Measurements from ENCODE around the gene MUC13.

The MUC13 gene

GRCh38 chr3:124935264-124935663 is 713 bp upstream of the MUC13 start:
- H4K8ac ChIP-seq (ENCODE audit: low read depth, low read length): no peak overlapping the region
- H2AK5ac ChIP-seq (ENCODE audit: low read depth, low read length): no peak overlapping the region
- no peaks in the 10 kb centered on the region for H3K36me3 ChIP-seq (replicated peaks in 1 of 2; ENCODE audit: control insufficient read depth in 2 of 2, insufficient read depth in 2 of 2, low read length in 2 of 2)
- H3K4me1 ChIP-seq (ENCODE audit: control insufficient read depth in 2 of 2, insufficient read depth in 1 of 2, low read depth in 1 of 2, low read length in 2 of 2): no peaks in the 10 kb centered on the region
- H3K4me3 ChIP-seq (ENCODE audit: low read length in 2 of 2): no peak overlapping the region
- no peak overlapping the region for H2AFZ ChIP-seq (ENCODE audit: low read length)
- H3K23ac ChIP-seq (ENCODE audit: low read depth, low read length, poor library complexity): no peak overlapping the region
- no peak overlapping the region for H3K27ac ChIP-seq (replicated peaks; ENCODE audit: low read length)
- H2BK15ac ChIP-seq (ENCODE audit: low read length): no peak overlapping the region
- no peak overlapping the region for H2BK12ac ChIP-seq (ENCODE audit: low read length)
- H3K9me3 ChIP-seq (replicated peaks in 1 of 2; ENCODE audit: control insufficient read depth in 2 of 2, insufficient read depth in 1 of 2, low read depth in 1 of 2, low read length in 2 of 2): no peaks in the 10 kb centered on the region
- no peak overlapping the region for H3K18ac ChIP-seq (ENCODE audit: low read length)
- no peaks in the 10 kb centered on the region for H3K79me1 ChIP-seq (ENCODE audit: low read depth, low read length)
- H2BK120ac ChIP-seq (ENCODE audit: low read depth, low read length): no peak overlapping the region
- DNase-seq (ENCODE audit: low spot score): no peak
- no peak overlapping the region for H3K14ac ChIP-seq (ENCODE audit: low read length)
- H2BK5ac ChIP-seq (ENCODE audit: low read length): no peak overlapping the region
- no peak overlapping the region for H3K4ac ChIP-seq (ENCODE audit: low read length)
- H3K4me2 ChIP-seq (ENCODE audit: insufficient read depth, low read length, poor library complexity, severe bottlenecking): no peak overlapping the region
- no peaks in the 10 kb centered on the region for H3K27me3 ChIP-seq (ENCODE audit: control insufficient read depth in 3 of 3, insufficient read depth in 3 of 3, low read depth in 1 of 3, low read length in 3 of 3)
- no peak overlapping the region for H4K91ac ChIP-seq (ENCODE audit: low read depth, low read length, poor library complexity)
- no peak overlapping the region for H3K9ac ChIP-seq (ENCODE audit: low read depth, low read length, poor library complexity)

- H3K79me1 ChIP-seq (ENCODE audit: low read depth, low read length): no peaks in the 10 kb centered on the region
- H3K36me3 ChIP-seq (replicated peaks in 1 of 2; ENCODE audit: control insufficient read depth in 2 of 2, insufficient read depth in 2 of 2, low read length in 2 of 2): no peaks in the 10 kb centered on the region
- no peak overlapping the region for H3K27ac ChIP-seq (replicated peaks; ENCODE audit: low read length)
- no peak overlapping the region for H2BK5ac ChIP-seq (ENCODE audit: low read length)
- no peak overlapping the region for H3K18ac ChIP-seq (ENCODE audit: low read length)
- no peaks in the 10 kb centered on the region for H3K9me3 ChIP-seq (replicated peaks in 1 of 2; ENCODE audit: control insufficient read depth in 2 of 2, insufficient read depth in 1 of 2, low read depth in 1 of 2, low read length in 2 of 2)
- no peak overlapping the region for H4K91ac ChIP-seq (ENCODE audit: low read depth, low read length, poor library complexity)
- no peak overlapping the region for H2AK5ac ChIP-seq (ENCODE audit: low read depth, low read length)
- H2BK15ac ChIP-seq (ENCODE audit: low read length): no peak overlapping the region
- no peak overlapping the region for H2BK12ac ChIP-seq (ENCODE audit: low read length)
- H2AFZ ChIP-seq (ENCODE audit: low read length): no peak overlapping the region
- no peak overlapping the region for H3K4me2 ChIP-seq (ENCODE audit: insufficient read depth, low read length, poor library complexity, severe bottlenecking)
- no peak overlapping the region for H3K23ac ChIP-seq (ENCODE audit: low read depth, low read length, poor library complexity)
- H3K4ac ChIP-seq (ENCODE audit: low read length): no peak overlapping the region
- H3K4me1 ChIP-seq (ENCODE audit: control insufficient read depth in 2 of 2, insufficient read depth in 1 of 2, low read depth in 1 of 2, low read length in 2 of 2): no peaks in the 10 kb centered on the region
- H3K9ac ChIP-seq (ENCODE audit: low read depth, low read length, poor library complexity): no peak overlapping the region
- H3K27me3 ChIP-seq (ENCODE audit: control insufficient read depth in 3 of 3, insufficient read depth in 3 of 3, low read depth in 1 of 3, low read length in 3 of 3): peaks cover 0 to 26% (median 0%) of the 10 kb centered on the region in 3 experiments
- no peak overlapping the region for H2BK120ac ChIP-seq (ENCODE audit: low read depth, low read length)
- WGBS, 2 donors (ENCODE audit: extremely low coverage in 2 of 2, insufficient read length in 2 of 2, insufficient replicate concordance in 1 of 2): no CpG with 5 or more reads among the region's 4 CpGs
- peak; percentile 54 for DNase-seq (ENCODE audit: low spot score)
- H3K4me3 ChIP-seq (ENCODE audit: low read length in 2 of 2): no peak overlapping the region
- no peak overlapping the region for H4K8ac ChIP-seq (ENCODE audit: low read depth, low read length)
- no peak overlapping the region for H3K14ac ChIP-seq (ENCODE audit: low read length)
Measured at GRCh38 chr3:124928333-124929202, 6.0 kb downstream of the MUC13 start.

GRCh38 chr3:124927574-124928045 is 6.9 kb downstream of the MUC13 start:
- H3K27me3 ChIP-seq (ENCODE audit: control insufficient read depth in 3 of 3, insufficient read depth in 3 of 3, low read depth in 1 of 3, low read length in 3 of 3): peaks cover 0 to 30% (median 0%) of the 10 kb centered on the region in 3 experiments
- no peak for DNase-seq (ENCODE audit: low spot score)
- H3K36me3 ChIP-seq (replicated peaks in 1 of 2; ENCODE audit: control insufficient read depth in 2 of 2, insufficient read depth in 2 of 2, low read length in 2 of 2): no peaks in the 10 kb centered on the region
- no peak overlapping the region for H2BK12ac ChIP-seq (ENCODE audit: low read length)
- H2BK15ac ChIP-seq (ENCODE audit: low read length): no peak overlapping the region
- no peak overlapping the region for H3K4me2 ChIP-seq (ENCODE audit: insufficient read depth, low read length, poor library complexity, severe bottlenecking)
- H4K8ac ChIP-seq (ENCODE audit: low read depth, low read length): no peak overlapping the region
- H2BK5ac ChIP-seq (ENCODE audit: low read length): no peak overlapping the region
- H3K4me1 ChIP-seq (ENCODE audit: control insufficient read depth in 2 of 2, insufficient read depth in 1 of 2, low read depth in 1 of 2, low read length in 2 of 2): no peaks in the 10 kb centered on the region
- H3K18ac ChIP-seq (ENCODE audit: low read length): no peak overlapping the region
- H2AK5ac ChIP-seq (ENCODE audit: low read depth, low read length): no peak overlapping the region
- no peaks in the 10 kb centered on the region for H3K79me1 ChIP-seq (ENCODE audit: low read depth, low read length)
- H3K14ac ChIP-seq (ENCODE audit: low read length): no peak overlapping the region
- no peak overlapping the region for H3K27ac ChIP-seq (replicated peaks; ENCODE audit: low read length)
- H3K23ac ChIP-seq (ENCODE audit: low read depth, low read length, poor library complexity): no peak overlapping the region
- H3K9ac ChIP-seq (ENCODE audit: low read depth, low read length, poor library complexity): no peak overlapping the region
- no CpG with 5 or more reads among the region's 2 CpGs for whole genome bisulfite sequencing, 2 donors (ENCODE audit: extremely low coverage in 2 of 2, insufficient read length in 2 of 2, insufficient replicate concordance in 1 of 2)
- H4K91ac ChIP-seq (ENCODE audit: low read depth, low read length, poor library complexity): no peak overlapping the region
- H2AFZ ChIP-seq (ENCODE audit: low read length): no peak overlapping the region
- H3K4ac ChIP-seq (ENCODE audit: low read length): no peak overlapping the region
- no peak overlapping the region for H2BK120ac ChIP-seq (ENCODE audit: low read depth, low read length)
- no peaks in the 10 kb centered on the region for H3K9me3 ChIP-seq (replicated peaks in 1 of 2; ENCODE audit: control insufficient read depth in 2 of 2, insufficient read depth in 1 of 2, low read depth in 1 of 2, low read length in 2 of 2)
- no peak overlapping the region for H3K4me3 ChIP-seq (ENCODE audit: low read length in 2 of 2)

GRCh38 chr3:124926426-124927101 is 8.0 kb downstream of the MUC13 start:
- H3K4me1 ChIP-seq (ENCODE audit: control insufficient read depth in 2 of 2, insufficient read depth in 1 of 2, low read depth in 1 of 2, low read length in 2 of 2): no peaks in the 10 kb centered on the region
- DNase-seq (ENCODE audit: low spot score): no peak
- no peaks in the 10 kb centered on the region for H3K36me3 ChIP-seq (replicated peaks in 1 of 2; ENCODE audit: control insufficient read depth in 2 of 2, insufficient read depth in 2 of 2, low read length in 2 of 2)
- no peak overlapping the region for H2BK120ac ChIP-seq (ENCODE audit: low read depth, low read length)
- no peak overlapping the region for H3K18ac ChIP-seq (ENCODE audit: low read length)
- H4K8ac ChIP-seq (ENCODE audit: low read depth, low read length): no peak overlapping the region
- no peak overlapping the region for H3K14ac ChIP-seq (ENCODE audit: low read length)
- H3K4me3 ChIP-seq (ENCODE audit: low read length in 2 of 2): no peak overlapping the region
- no peak overlapping the region for H2BK15ac ChIP-seq (ENCODE audit: low read length)
- H3K4ac ChIP-seq (ENCODE audit: low read length): no peak overlapping the region
- no peaks in the 10 kb centered on the region for H3K9me3 ChIP-seq (replicated peaks in 1 of 2; ENCODE audit: control insufficient read depth in 2 of 2, insufficient read depth in 1 of 2, low read depth in 1 of 2, low read length in 2 of 2)
- H3K79me1 ChIP-seq (ENCODE audit: low read depth, low read length): no peaks in the 10 kb centered on the region
- H2BK12ac ChIP-seq (ENCODE audit: low read length): no peak overlapping the region
- no peak overlapping the region for H3K9ac ChIP-seq (ENCODE audit: low read depth, low read length, poor library complexity)
- no peak overlapping the region for H2AFZ ChIP-seq (ENCODE audit: low read length)
- WGBS, 2 donors (ENCODE audit: extremely low coverage in 2 of 2, insufficient read length in 2 of 2, insufficient replicate concordance in 1 of 2): no CpG with 5 or more reads among the region's 4 CpGs
- H2BK5ac ChIP-seq (ENCODE audit: low read length): no peak overlapping the region
- no peak overlapping the region for H2AK5ac ChIP-seq (ENCODE audit: low read depth, low read length)
- peaks cover 0 to 30% (median 0%) of the 10 kb centered on the region in 3 experiments for H3K27me3 ChIP-seq (ENCODE audit: control insufficient read depth in 3 of 3, insufficient read depth in 3 of 3, low read depth in 1 of 3, low read length in 3 of 3)
- H3K27ac ChIP-seq (replicated peaks; ENCODE audit: low read length): no peak overlapping the region
- H3K23ac ChIP-seq (ENCODE audit: low read depth, low read length, poor library complexity): no peak overlapping the region
- H4K91ac ChIP-seq (ENCODE audit: low read depth, low read length, poor library complexity): no peak overlapping the region
- no peak overlapping the region for H3K4me2 ChIP-seq (ENCODE audit: insufficient read depth, low read length, poor library complexity, severe bottlenecking)

Measured in neuronal stem cell (in vitro differentiated cells).